Ishikawa (cell line): ENCODE data around the gene PKD2.

Source experiments
- CEBPB ChIP-seq: IDR thresholded peaks from 2 replicates; pipeline ENCODE4 v1.6.1; 2012
- CREB1 ChIP-seq: IDR thresholded peaks from 2 replicates; pipeline ENCODE4 v1.6.1; 2012; ENCODE audit warnings: low read depth
- EGR1 ChIP-seq: IDR thresholded peaks from 2 replicates; pipeline ENCODE4 v1.6.1; 2012
- EP300 ChIP-seq: IDR thresholded peaks from 2 replicates; pipeline ENCODE4 v1.6.1; 2012; ENCODE audit warnings: borderline replicate concordance
- FOXM1 ChIP-seq: IDR thresholded peaks from 2 replicates; pipeline ENCODE4 v1.6.1; 2012; ENCODE audit warnings: low read depth, borderline replicate concordance
- MAX ChIP-seq: IDR thresholded peaks from 2 replicates; pipeline ENCODE4 v1.6.1; 2012
- NFIC ChIP-seq: IDR thresholded peaks from 2 replicates; pipeline ENCODE4 v1.6.1; 2012
- RAD21 ChIP-seq: IDR thresholded peaks from 2 replicates; pipeline ENCODE4 v1.6.1; 2012; ENCODE audit warnings: low read depth
- TAF1 ChIP-seq: IDR thresholded peaks from 2 replicates; pipeline ENCODE4 v1.6.1; 2012; ENCODE audit warnings: low read depth, mild to moderate bottlenecking
- TCF12 ChIP-seq: IDR thresholded peaks from 2 replicates; pipeline ENCODE4 v1.6.1; 2012; ENCODE audit warnings: low read depth
- TEAD4 ChIP-seq: IDR thresholded peaks from 2 replicates; pipeline ENCODE4 v1.6.1; 2012
- USF1 ChIP-seq: IDR thresholded peaks from 2 replicates; pipeline ENCODE4 v1.6.1; 2012
- YY1 ChIP-seq: IDR thresholded peaks from 2 replicates; pipeline ENCODE4 v1.6.1; 2012; ENCODE audit warnings: low read depth
- ZBTB7A ChIP-seq: IDR thresholded peaks from 2 replicates; pipeline ENCODE4 v1.6.1; 2012; ENCODE audit warnings: low read depth
- TF ChIP-seq, protein P1 (sequence below): IDR thresholded peaks from 2 replicates; pipeline ENCODE4 v1.6.1; 2012; ENCODE audit warnings: low read depth, mild to moderate bottlenecking

The PKD2 gene

DNA sequence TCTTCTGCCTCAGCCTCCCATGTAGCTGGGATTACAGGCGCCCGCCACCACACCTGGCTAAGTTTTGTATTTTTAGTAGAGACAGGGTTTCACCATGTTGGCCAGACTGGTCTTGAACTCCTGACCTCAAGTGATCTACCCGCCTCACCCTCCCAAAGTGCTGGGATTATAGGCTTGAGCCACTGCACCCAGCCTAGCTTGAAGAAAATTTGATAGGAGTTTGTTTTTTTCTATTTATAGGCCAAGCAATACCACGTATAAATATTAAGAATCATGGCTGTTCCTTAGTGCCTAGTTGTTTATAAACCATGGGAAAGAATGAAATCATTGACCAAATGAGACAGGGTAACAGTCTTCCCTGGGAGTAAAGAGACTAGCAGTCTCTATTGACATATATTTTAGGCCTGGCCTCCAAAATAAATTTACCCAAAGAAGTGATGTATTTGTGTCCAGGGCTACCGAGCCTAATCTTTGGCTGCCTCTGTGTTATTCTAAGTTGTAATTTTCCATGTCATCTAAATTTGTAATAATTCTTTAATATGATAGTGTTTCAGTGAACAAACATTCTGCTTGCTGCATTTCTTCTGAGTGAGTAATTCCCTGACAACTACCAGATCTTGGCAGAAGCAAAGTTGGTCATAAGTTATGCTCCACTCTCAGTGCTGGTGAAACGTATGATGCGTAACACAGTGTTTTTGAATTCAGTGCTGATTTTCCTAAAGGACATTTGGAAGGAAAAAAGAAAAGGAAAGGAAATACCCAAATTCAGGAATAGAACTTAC lies 10.3 kb downstream of the PKD2 start:
- TF ChIP-seq TCF12: no peak
- TF ChIP-seq USF1: no peak
- TF ChIP-seq CREB1: no peak
- no peak for TF ChIP-seq CEBPB
- no peak for TF ChIP-seq NFIC
- TF ChIP-seq MAX: no peak
- no peak for TF ChIP-seq EP300
- no peak for TF ChIP-seq YY1
- TF ChIP-seq EGR1: no peak

DNA sequence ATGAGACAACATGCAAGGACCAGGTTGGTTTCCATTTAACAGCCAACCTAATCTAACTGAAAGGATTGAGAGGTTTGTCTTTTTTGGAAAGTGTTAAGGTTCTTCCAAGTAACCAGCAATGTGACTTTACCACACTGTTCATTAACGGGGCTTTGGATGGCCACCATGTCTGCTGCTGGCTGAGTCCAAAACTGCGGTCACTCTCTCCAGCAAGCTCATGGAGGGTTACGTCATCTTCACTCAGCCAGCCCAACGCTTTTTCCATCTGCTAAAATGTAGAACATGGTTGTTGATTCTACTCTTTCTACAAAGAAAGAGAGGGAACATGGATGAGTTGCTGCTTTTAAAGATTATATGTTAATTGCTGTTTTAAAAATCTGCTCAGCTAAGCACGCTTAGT lies 11.0 kb downstream of the PKD2 start:
- TF ChIP-seq YY1 (no peak), CREB1 (no peak), TCF12 (no peak), FOXM1 (no peak), NFIC (no peak), ZBTB7A (no peak), EGR1 (no peak), CEBPB (no peak), USF1 (no peak), MAX (no peak), TEAD4 (no peak), TAF1 (no peak), EP300 (no peak), RAD21 (no peak)
- TF ChIP-seq, protein P1, sequence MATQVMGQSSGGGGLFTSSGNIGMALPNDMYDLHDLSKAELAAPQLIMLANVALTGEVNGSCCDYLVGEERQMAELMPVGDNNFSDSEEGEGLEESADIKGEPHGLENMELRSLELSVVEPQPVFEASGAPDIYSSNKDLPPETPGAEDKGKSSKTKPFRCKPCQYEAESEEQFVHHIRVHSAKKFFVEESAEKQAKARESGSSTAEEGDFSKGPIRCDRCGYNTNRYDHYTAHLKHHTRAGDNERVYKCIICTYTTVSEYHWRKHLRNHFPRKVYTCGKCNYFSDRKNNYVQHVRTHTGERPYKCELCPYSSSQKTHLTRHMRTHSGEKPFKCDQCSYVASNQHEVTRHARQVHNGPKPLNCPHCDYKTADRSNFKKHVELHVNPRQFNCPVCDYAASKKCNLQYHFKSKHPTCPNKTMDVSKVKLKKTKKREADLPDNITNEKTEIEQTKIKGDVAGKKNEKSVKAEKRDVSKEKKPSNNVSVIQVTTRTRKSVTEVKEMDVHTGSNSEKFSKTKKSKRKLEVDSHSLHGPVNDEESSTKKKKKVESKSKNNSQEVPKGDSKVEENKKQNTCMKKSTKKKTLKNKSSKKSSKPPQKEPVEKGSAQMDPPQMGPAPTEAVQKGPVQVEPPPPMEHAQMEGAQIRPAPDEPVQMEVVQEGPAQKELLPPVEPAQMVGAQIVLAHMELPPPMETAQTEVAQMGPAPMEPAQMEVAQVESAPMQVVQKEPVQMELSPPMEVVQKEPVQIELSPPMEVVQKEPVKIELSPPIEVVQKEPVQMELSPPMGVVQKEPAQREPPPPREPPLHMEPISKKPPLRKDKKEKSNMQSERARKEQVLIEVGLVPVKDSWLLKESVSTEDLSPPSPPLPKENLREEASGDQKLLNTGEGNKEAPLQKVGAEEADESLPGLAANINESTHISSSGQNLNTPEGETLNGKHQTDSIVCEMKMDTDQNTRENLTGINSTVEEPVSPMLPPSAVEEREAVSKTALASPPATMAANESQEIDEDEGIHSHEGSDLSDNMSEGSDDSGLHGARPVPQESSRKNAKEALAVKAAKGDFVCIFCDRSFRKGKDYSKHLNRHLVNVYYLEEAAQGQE: no peak

DNA sequence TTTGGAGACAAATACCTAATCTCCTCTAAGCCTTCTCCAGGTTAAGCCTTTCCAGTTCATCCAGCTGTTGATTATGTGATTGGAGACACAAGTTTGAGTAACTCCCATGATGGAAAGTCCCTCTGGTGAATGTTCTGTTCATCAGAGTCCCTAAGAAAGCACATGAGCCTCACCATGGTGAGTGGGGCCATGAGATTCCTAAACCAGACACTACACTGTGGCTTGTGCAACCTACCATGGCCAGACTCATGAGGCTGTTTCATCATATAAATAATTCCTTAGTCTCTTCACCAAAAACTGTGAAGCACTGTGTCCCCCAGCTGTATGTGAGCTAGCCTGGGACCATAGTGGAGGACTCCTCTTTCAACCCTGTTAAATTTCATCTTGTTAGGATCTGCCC lies 14.4 kb downstream of the PKD2 start:
- TF ChIP-seq CREB1 (no peak), TAF1 (no peak), NFIC (no peak), ZBTB7A (no peak), MAX (no peak), EGR1 (no peak), CEBPB (no peak), USF1 (no peak), RAD21 (no peak), EP300 (no peak), TCF12 (no peak), TEAD4 (no peak), FOXM1 (no peak)
- TF ChIP-seq, protein P1: no peak

DNA sequence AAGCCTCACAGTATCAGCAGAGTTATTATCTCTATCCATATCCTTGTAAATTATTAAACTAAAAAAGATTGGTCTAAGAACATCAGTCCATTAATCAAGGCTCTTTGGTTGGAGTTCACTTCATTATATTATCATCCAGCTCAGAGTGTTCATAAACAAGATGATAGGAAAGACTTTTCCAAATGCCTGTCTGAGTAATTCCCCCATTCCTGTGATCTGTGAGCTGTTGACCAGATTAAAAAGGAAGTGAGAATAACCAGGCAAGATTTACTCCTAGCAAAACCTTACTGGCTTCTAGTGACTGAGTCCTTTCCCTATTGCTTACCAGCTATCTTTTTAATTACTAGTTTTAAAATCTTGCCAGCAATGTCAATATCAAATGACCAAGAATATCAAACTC lies 14.9 kb downstream of the PKD2 start:
- TF ChIP-seq CEBPB (no peak), TAF1 (no peak)

DNA sequence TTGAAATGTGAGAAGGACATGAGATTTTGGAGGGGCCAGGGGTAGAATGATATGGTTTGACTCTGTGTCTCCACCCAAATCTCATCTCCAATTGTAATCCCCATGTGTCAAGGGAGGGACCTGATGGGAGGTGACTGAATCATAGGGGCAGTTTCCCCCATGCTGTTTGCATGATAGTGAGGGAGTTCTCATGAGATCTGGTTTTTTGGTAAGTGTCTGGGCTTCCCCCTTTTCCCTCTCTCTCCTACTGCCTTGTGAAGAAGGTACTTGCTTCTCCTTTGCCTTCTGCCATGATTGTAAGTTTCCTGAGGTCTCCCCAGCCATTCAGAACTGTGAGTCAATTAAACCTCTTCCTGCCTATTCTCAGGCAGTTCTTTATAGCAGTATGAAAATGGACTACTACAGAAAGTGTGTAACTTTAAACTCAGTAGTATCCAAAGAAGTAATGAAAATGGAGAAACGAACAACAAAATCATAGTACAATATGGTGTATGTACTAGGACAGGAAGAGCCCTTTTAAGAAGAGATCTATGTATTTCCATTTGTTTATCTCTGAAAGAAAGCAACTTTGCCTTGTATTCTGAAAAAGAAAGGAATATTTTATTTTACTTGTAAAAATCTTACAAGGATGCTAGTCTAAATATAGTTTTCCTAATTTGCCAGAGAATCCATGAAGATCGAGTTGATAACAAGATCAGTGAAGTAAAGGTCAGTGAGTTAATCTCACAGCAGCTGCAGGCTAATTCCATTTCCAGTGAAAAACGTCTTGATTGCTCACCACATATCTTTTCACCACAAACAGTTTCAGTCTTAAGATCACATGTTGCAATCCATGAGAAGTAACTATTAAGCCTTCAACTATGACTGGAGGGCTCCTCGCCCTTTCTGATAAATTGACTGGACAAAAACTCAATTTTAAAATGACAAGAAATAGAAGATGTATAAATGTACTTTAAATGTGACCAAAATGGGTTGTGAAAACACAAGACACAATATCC lies 20.5 kb downstream of the PKD2 start:
- TF ChIP-seq FOXM1: no peak
- TF ChIP-seq CEBPB: no peak
- TF ChIP-seq TCF12: no peak
- no peak for TF ChIP-seq EP300
- TF ChIP-seq, protein P1: no peak
- TF ChIP-seq NFIC: no peak
- no peak for TF ChIP-seq MAX
- TF ChIP-seq YY1: no peak
